B cell (primary cell): ENCODE data around the gene SCN4A. TPM values are rescaled to one million over a fixed set of nuclear protein-coding genes. Genes with fewer than 3 reads are reported as not detected.

Source experiments
- ATAC-seq: fragments of 200-7000 bp; cut with Tn5 transposase; one replicate; pipeline ENCODE4 v1.10.0; 2021; ENCODE audit warnings: low read depth, mild to moderate bottlenecking, moderate number of reproducible peaks, moderate library complexity
- CTCF ChIA-PET: fragments of 350-600 bp; sonication (Branson Sonifier 250); formaldehyde crosslinking; loops from one replicate; lab custom pipeline; 2021; ENCODE audit warnings: antibody characterized with exemption, inconsistent platforms; lab: Charles Lee
- POLR2A ChIA-PET: fragments of 350-600 bp; sonication (Branson Sonifier 250); formaldehyde crosslinking; loops from one replicate; lab custom pipeline; 2021; ENCODE audit warnings: antibody characterized with exemption; lab: Charles Lee
- DNase-seq: peaks from one replicate; pipeline ENCODE4 v3.0.0; 2013
- H2AFZ ChIP-seq: 2 replicates; pipeline ENCODE4 v1.6.1; 2012; ENCODE audit warnings: mild to moderate bottlenecking, low read depth, low read length; ENCODE audit not compliant: insufficient read depth, poor library complexity, severe bottlenecking
- H3K27ac ChIP-seq, 2 donors: 1 replicate in 1 of 2; 2 replicates in 1 of 2; pipeline ENCODE4 v1.5.1; 2012 to 2013; ENCODE audit warnings: low read length in 2 of 2, mild to moderate bottlenecking in 2 of 2, moderate library complexity in 1 of 2
- H3K27me3 ChIP-seq, 4 experiments: fragments of 200-600 bp in 1 of 4; sonication (generic) in 1 of 4; replicated peaks in 1 of 4; 1 replicate in 2 of 4; 2 replicates in 2 of 4; pipeline versions ENCODE4 v1.6.1 to v1.7.0; 2013 to 2016; ENCODE audit warnings: low read length in 3 of 4, mild to moderate bottlenecking in 2 of 4, mixed read lengths in 1 of 4, moderate library complexity in 1 of 4; ENCODE audit not compliant: insufficient read depth in 4 of 4, control insufficient read depth in 3 of 4; ENCODE audit errors: control extremely low read depth in 1 of 4
- H3K36me3 ChIP-seq, 2 experiments: replicated peaks in 1 of 2; 1 replicate in 1 of 2; 2 replicates in 1 of 2; pipeline versions ENCODE4 v1.6.1 to v1.7.1; 2013; ENCODE audit warnings: low read length in 1 of 2; ENCODE audit not compliant: insufficient read depth in 2 of 2, control insufficient read depth in 1 of 2; ENCODE audit errors: control extremely low read depth in 1 of 2, extremely low read depth in 1 of 2
- H3K4me1 ChIP-seq, 2 donors: fragments of 200-600 bp in 1 of 2; sonication (generic) in 1 of 2; 1 replicate in 1 of 2; 2 replicates in 1 of 2; pipeline versions ENCODE4 v1.5.1 to v1.6.1; 2013 to 2017; ENCODE audit warnings: low read length in 2 of 2; ENCODE audit not compliant: control insufficient read depth in 2 of 2, insufficient read depth in 2 of 2
- H3K4me2 ChIP-seq: replicated peaks from 2 replicates; pipeline ENCODE3; 2012; ENCODE audit warnings: mild to moderate bottlenecking, low read depth, low read length; ENCODE audit not compliant: poor library complexity, severe bottlenecking
- H3K4me3 ChIP-seq, 5 experiments: fragments of 200-600 bp in 1 of 5; sonication (generic) in 1 of 5; 1 replicate in 3 of 5; 2 replicates in 2 of 5; pipeline versions ENCODE4 v1.5.1 to v1.7.0; 2011 to 2016; ENCODE audit warnings: low read length in 4 of 5, mild to moderate bottlenecking in 4 of 5, low read depth in 2 of 5, control low read depth in 1 of 5, moderate library complexity in 1 of 5; ENCODE audit not compliant: insufficient read depth in 1 of 5; ENCODE audit errors: control extremely low read depth in 1 of 5, extremely low read depth in 1 of 5
- H3K79me2 ChIP-seq: fragments of 200-600 bp; sonication (generic); one replicate; pipeline ENCODE4 v1.6.0; 2016; ENCODE audit warnings: low read length; ENCODE audit not compliant: control insufficient read depth, insufficient read depth
- H3K9ac ChIP-seq: fragments of 200-600 bp; sonication (generic); 2 replicates; pipeline ENCODE4 v1.6.1; 2017; ENCODE audit warnings: mild to moderate bottlenecking, low read length, moderate library complexity
- H3K9me3 ChIP-seq, 3 donors: one replicate each; pipeline versions ENCODE4 v1.6.1 to v1.7.1; 2013; ENCODE audit warnings: low read length in 2 of 3; ENCODE audit not compliant: control insufficient read depth in 2 of 3, insufficient read depth in 1 of 3; ENCODE audit errors: control extremely low read depth in 1 of 3
- H4K20me1 ChIP-seq: 2 replicates; pipeline ENCODE4 v1.6.0; 2012; ENCODE audit warnings: mild to moderate bottlenecking, low read length; ENCODE audit not compliant: insufficient read depth, control insufficient read depth, poor library complexity, severe bottlenecking
- H3K27ac Mint-ChIP-seq: one replicate; pipeline ENCODE4 v1.8.0; 2021; ENCODE audit warnings: mixed read lengths
- H3K27me3 Mint-ChIP-seq: one replicate; pipeline ENCODE4 v1.8.0; 2021; ENCODE audit warnings: mixed read lengths
- H3K4me1 Mint-ChIP-seq: one replicate; pipeline ENCODE4 v1.8.0; 2021; ENCODE audit warnings: mixed read lengths
- H3K4me3 Mint-ChIP-seq: one replicate; pipeline ENCODE4 v1.8.0; 2021; ENCODE audit warnings: mixed read lengths
- H3K9me3 Mint-ChIP-seq: one replicate; pipeline ENCODE4 v1.8.0; 2022; ENCODE audit warnings: mixed read lengths; ENCODE audit not compliant: insufficient read depth
- EZH2 ChIP-seq: IDR thresholded peaks from 2 replicates; pipeline ENCODE4 v1.6.1; 2012; ENCODE audit warnings: borderline replicate concordance, low read depth, mild to moderate bottlenecking, moderate library complexity, low read length; ENCODE audit not compliant: insufficient read depth, poor library complexity, severe bottlenecking
- WGBS: methylation state at CpG from one replicate; pipeline ENCODE4 v1.1.5; 2013; ENCODE audit warnings: missing lambda C conversion rate; ENCODE audit not compliant: insufficient coverage; 5-methylcytosine and 5-hydroxymethylcytosine counted together
- intact Hi-C: fragments of 100-400 bp; cut with micrococcal nuclease; formaldehyde crosslinking; loops from one replicate; pipeline ENCODE4 v1.10.0; 2022
- polyA plus RNA-seq: library from polyadenylated mRNA; depleted of rRNA; stranded (reverse); fragments of >200 nt; gene quantifications from 2 replicates; pipeline ENCODE4 v1.2.3, GENCODE V29; 2012
- total RNA-seq, 2 donors: library from RNA; stranded (reverse); fragments of 120-200 nt in 1 of 2; gene quantifications; 1 replicate in 1 of 2; 2 replicates in 1 of 2; pipeline versions ENCODE4 v1.2.3 to v1.2.4, GENCODE V29; 2013 to 2022
- TF ChIP-seq, protein P1 (sequence below): fragments of 200-600 bp; IDR thresholded peaks from one replicate; pipeline ENCODE4 v1.8.0; 2022; ENCODE audit warnings: antibody characterized with exemption, mild to moderate bottlenecking

SCN4A gene
- total and polyA plus RNA-seq, 2 donors (not counting 1 experiment from before 2014, with no cell fraction given) = 1.1 to 1.4 TPM

DNA sequence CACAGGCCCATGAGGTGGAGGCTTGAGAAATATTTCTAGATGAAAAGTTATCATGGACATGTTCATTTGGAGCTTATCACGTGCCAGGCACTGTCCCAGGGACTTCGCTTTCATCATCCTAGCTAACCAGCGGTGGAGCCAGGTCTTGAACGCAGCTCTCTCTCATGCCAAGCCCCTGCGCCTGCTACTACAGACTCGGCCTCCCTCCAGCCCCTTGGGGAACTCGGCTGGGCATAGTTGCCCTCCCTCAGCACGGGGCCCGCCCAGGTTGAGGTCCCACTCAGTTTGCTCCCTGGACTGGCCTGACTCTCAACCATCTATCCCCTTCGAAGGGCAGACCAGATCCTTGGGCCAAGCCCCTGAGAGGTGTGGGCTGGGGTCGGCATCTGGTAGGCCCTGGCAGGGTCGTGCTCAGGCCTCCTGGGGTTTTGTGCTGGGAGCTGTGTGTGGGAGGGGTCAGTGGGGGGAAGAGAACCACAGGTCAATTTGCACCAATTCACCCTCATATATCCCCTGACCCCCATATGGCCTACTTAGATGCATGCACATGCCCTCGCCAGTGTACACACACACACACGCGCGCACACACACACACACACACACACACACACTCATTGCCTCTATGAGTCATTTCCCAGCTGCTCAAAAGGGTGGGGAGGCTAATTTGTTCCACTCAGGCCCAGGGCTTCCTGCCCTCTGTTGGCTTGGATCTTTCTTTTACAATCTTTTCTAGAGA lies 12.1 kb upstream of the SCN4A start:
- H3K9me3 ChIP-seq = peaks cover 0 to 21% (median 5%) of the 10 kb centered on the region in 3 donors
- Mint-ChIP-seq H3K4me3 (no peak overlapping the region), H3K4me1 (peaks cover 19% of the 10 kb centered on the region), H3K9me3 (peaks cover 7% of the 10 kb centered on the region), H3K27ac (no peak overlapping the region), H3K27me3 (no peaks in the 10 kb centered on the region)
- no peaks in the 10 kb centered on the region for H3K79me2 ChIP-seq
- ChIA-PET POLR2A (interaction anchor here (0.5 to 0.6 kb wide), 3 partner anchors 36 to 66 kb away, joined by 4 read pairs; partner anchors contain the start of gene ICAM2), CTCF (interaction anchor here (0.7 to 5.1 kb wide), 15 partner anchors 9 to 223 kb away, joined by 3 to 21 read pairs (median 5); partner anchors contain the start of genes CSHL1 and ICAM2)
- intact Hi-C loops = no loop called here
- H3K9ac ChIP-seq = no peak overlapping the region
- H3K27me3 ChIP-seq = no peaks in the 10 kb centered on the region
- no peaks in the 10 kb centered on the region for H4K20me1 ChIP-seq
- 90% methylated on average over 10 of the region's 16 CpGs for WGBS
- H3K4me1 ChIP-seq = peaks cover 8 to 17% of the 10 kb centered on the region in 2 donors
- ATAC-seq = peak; percentile 80
- no peak for TF ChIP-seq EZH2
- TF ChIP-seq, protein P1, sequence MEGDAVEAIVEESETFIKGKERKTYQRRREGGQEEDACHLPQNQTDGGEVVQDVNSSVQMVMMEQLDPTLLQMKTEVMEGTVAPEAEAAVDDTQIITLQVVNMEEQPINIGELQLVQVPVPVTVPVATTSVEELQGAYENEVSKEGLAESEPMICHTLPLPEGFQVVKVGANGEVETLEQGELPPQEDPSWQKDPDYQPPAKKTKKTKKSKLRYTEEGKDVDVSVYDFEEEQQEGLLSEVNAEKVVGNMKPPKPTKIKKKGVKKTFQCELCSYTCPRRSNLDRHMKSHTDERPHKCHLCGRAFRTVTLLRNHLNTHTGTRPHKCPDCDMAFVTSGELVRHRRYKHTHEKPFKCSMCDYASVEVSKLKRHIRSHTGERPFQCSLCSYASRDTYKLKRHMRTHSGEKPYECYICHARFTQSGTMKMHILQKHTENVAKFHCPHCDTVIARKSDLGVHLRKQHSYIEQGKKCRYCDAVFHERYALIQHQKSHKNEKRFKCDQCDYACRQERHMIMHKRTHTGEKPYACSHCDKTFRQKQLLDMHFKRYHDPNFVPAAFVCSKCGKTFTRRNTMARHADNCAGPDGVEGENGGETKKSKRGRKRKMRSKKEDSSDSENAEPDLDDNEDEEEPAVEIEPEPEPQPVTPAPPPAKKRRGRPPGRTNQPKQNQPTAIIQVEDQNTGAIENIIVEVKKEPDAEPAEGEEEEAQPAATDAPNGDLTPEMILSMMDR = no peak
- H2AFZ ChIP-seq = no peak overlapping the region
- H3K27ac ChIP-seq = no peak overlapping the region
- DNase-seq = no peak
- H3K4me2 ChIP-seq = no peak overlapping the region
- no peak overlapping the region for H3K4me3 ChIP-seq
- H3K36me3 ChIP-seq = no peaks in the 10 kb centered on the region

DNA sequence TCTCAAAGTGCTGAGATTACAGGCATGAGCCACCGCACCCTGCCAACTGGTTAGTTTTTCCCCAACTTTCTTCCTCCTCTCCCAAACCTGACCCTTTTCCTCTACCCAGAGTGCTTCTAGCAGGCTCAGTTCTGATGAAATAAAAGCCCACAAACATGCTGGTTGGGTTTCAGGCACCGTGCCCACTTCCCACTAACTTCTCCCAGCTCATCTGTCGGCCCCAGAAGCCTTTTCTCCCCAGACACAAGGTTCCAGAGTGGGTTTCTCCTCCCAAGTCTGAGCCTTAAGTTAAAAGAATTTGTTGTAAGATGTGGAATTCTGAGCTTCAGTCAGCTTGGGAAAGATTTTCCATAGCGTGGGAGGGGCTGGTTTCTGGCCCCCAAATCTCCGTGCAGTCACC lies 11.5 kb upstream of the SCN4A start:
- Histone ChIP-seq H3K9ac (no peak overlapping the region), H3K9me3 (peaks cover 0 to 18% (median 5%) of the 10 kb centered on the region in 3 donors), H3K36me3 (no peaks in the 10 kb centered on the region), H3K4me2 (no peak overlapping the region), H3K4me1 (peaks cover 6 to 15% of the 10 kb centered on the region in 2 donors), H3K4me3 (no peak overlapping the region), H3K79me2 (no peaks in the 10 kb centered on the region), H3K27me3 (no peaks in the 10 kb centered on the region), H4K20me1 (no peaks in the 10 kb centered on the region), H2AFZ (no peak overlapping the region), H3K27ac (no peak overlapping the region)
- intact Hi-C loops = no loop called here
- ChIA-PET CTCF (interaction anchor here (0.9 to 5.1 kb wide), 8 partner anchors 10 to 73 kb away, joined by 3 to 21 read pairs (median 6); partner anchors contain the start of gene CSHL1), POLR2A (no interaction called here)
- 84% methylated on average over 3 of the region's 5 CpGs for WGBS
- Mint-ChIP-seq H3K4me3 (no peak overlapping the region), H3K27me3 (no peaks in the 10 kb centered on the region), H3K4me1 (peaks cover 14% of the 10 kb centered on the region), H3K9me3 (peaks cover 7% of the 10 kb centered on the region), H3K27ac (no peak overlapping the region)
- TF ChIP-seq, protein P1 = no peak
- no peak for TF ChIP-seq EZH2
- ATAC-seq (no peak), DNase-seq (no peak)
